OCI-LY1 (cell line): Measurements from ENCODE around the gene GCLC.

ENCODE experiments used
- H2AFZ ChIP-seq: fragments of 200-600 bp; sonication (generic), shearing (Covaris generic); 2 replicates; pipeline ENCODE4 v1.6.0; 2014; ENCODE audit warnings: antibody characterized with exemption, mild to moderate bottlenecking, low read length
- H3F3A ChIP-seq: fragments of 200-600 bp; sonication (generic), shearing (Covaris generic); 2 replicates; pipeline ENCODE4 v1.6.0; 2014; ENCODE audit warnings: mild to moderate bottlenecking, antibody characterized with exemption, low read length, moderate library complexity; ENCODE audit not compliant: insufficient read depth
- H3K27ac ChIP-seq: fragments of 200-600 bp; sonication (generic); 2 replicates; pipeline ENCODE4 v1.5.1; 2014; ENCODE audit warnings: low read length, mixed run types, mild to moderate bottlenecking, low read depth; ENCODE audit not compliant: poor library complexity, severe bottlenecking
- H3K27me3 ChIP-seq: fragments of 200-600 bp; sonication (generic); 2 replicates; pipeline ENCODE4 v1.6.0; 2014; ENCODE audit warnings: antibody characterized with exemption, mild to moderate bottlenecking, low read length, moderate library complexity; ENCODE audit not compliant: insufficient read depth
- H3K36me3 ChIP-seq: fragments of 200-600 bp; sonication (generic); 2 replicates; pipeline ENCODE4 v1.6.1; 2014; ENCODE audit warnings: mild to moderate bottlenecking, antibody characterized with exemption, low read length, moderate library complexity, mixed read lengths; ENCODE audit not compliant: insufficient read depth
- H3K4me1 ChIP-seq: fragments of 200-600 bp; sonication (generic); 2 replicates; pipeline ENCODE4 v1.5.1; 2014; ENCODE audit warnings: mild to moderate bottlenecking, low read length, moderate library complexity; ENCODE audit not compliant: insufficient read depth, severe bottlenecking
- H3K4me2 ChIP-seq: fragments of 200-600 bp; sonication (generic), shearing (Covaris generic); 2 replicates; pipeline ENCODE4 v1.6.1; 2014; ENCODE audit warnings: low read length
- H3K4me3 ChIP-seq: fragments of 200-600 bp; sonication (generic); 2 replicates; pipeline ENCODE4 v1.5.1; 2014; ENCODE audit warnings: low read length, low read depth, mild to moderate bottlenecking, mixed read lengths; ENCODE audit not compliant: poor library complexity, severe bottlenecking
- H3K79me2 ChIP-seq: fragments of 200-600 bp; shearing (Covaris generic); 2 replicates; pipeline ENCODE4 v1.6.1; 2016; ENCODE audit warnings: mixed run types, low read length, mixed read lengths; ENCODE audit not compliant: insufficient read depth
- H3K9ac ChIP-seq: fragments of 200-600 bp; sonication (generic), shearing (Covaris generic); 2 replicates; pipeline ENCODE4 v1.6.1; 2014; ENCODE audit warnings: mild to moderate bottlenecking, low read length, mixed read lengths
- H3K9me2 ChIP-seq: fragments of 200-600 bp; sonication (generic), shearing (Covaris generic); 2 replicates; pipeline ENCODE4 v1.6.1; 2014; ENCODE audit warnings: low read depth, mild to moderate bottlenecking, low read length, mixed read lengths
- H3K9me3 ChIP-seq: fragments of 200-600 bp; shearing (Covaris generic); 2 replicates; pipeline ENCODE4 v1.6.1; 2014; ENCODE audit warnings: low read length, mixed read lengths
- H4K20me1 ChIP-seq: fragments of 200-600 bp; sonication (generic), shearing (Covaris generic); 2 replicates; pipeline ENCODE4 v1.6.0; 2016; ENCODE audit warnings: mild to moderate bottlenecking, low read length; ENCODE audit not compliant: insufficient read depth
- CTCF ChIP-seq: fragments of 200-600 bp; sonication (generic), shearing (Covaris generic); IDR thresholded peaks from 2 replicates; pipeline ENCODE4 v1.5.1; 2017; ENCODE audit warnings: mild to moderate bottlenecking, antibody characterized with exemption, low read length, moderate library complexity, mixed read lengths
- EZH2 ChIP-seq: fragments of 200-600 bp; sonication (generic), shearing (Covaris generic); IDR thresholded peaks from 2 replicates; pipeline ENCODE4 v1.8.0; 2017; ENCODE audit warnings: borderline replicate concordance, mixed run types, mild to moderate bottlenecking, antibody characterized with exemption, low read length, moderate library complexity, mixed read lengths

Gene GCLC

DNA sequence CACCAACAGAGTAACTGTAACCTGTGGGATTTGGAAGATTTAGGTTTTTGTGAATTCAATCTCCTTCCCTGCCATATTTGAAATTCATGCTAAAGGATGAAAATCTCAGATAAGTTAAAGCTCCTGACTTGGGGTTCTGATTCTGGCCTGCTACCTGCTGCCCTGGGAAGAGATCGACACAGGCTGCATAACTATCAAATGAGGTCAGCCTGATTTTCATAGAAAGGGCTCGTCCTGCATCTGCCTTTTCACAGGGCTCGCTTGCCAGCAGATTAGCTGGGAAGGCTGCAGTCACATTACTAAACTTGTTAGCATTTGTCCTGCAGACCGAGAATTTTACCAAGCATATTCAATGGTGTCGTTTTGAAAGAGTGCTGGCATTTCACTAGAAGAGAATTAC lies 14.6 kb downstream of the GCLC start:
- Histone ChIP-seq H3K4me3 (no peak overlapping the region), H3K4me2 (no peak overlapping the region), H3K9ac (no peak overlapping the region), H3K79me2 (peaks cover 49% of the 10 kb centered on the region), H3K9me3 (no peaks in the 10 kb centered on the region), H3K27me3 (no peaks in the 10 kb centered on the region), H3K9me2 (no peaks in the 10 kb centered on the region), H3F3A (no peaks in the 10 kb centered on the region), H4K20me1 (no peaks in the 10 kb centered on the region), H3K4me1 (no peaks in the 10 kb centered on the region), H3K36me3 (no peaks in the 10 kb centered on the region), H3K27ac (no peak overlapping the region), H2AFZ (no peak overlapping the region)
- TF ChIP-seq EZH2 (no peak), CTCF (no peak)

DNA sequence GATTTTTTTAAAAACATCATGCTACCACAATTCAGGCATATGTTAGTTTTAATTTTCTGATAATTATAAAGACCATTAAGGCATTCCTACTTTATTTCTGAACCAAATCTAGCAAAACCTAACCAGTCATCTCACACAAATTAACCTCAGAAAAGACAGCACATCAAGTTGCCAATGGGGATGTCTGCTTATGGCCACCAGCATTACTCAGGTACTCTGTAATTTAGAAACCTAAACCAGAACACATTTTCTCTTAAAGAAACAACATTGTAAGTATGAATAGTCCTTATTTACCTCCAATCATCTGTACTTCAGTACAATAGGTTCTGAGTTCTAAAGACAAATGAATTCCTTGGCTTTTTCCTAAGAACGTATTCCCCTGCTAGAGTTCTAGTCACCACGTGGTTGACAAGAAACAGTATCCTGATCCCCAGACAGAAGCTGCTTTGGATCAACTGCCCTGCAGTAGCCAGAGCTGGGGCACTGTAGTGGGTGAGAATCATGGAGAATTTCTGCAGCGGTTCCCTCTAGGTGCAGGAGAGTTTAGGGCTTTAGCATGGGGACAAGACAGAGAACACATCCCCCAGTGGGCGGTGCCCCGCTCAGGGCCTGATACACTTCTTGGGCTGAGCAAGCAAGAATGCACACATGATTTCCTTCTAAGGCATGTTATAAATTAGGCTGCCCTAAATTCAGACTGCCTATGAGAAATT lies 15.4 kb downstream of the GCLC start:
- H3K4me1 ChIP-seq, result no peaks in the 10 kb centered on the region
- no peak overlapping the region for H3K4me2 ChIP-seq
- H3K27me3 ChIP-seq, result no peaks in the 10 kb centered on the region
- H3F3A ChIP-seq, result no peaks in the 10 kb centered on the region
- no peak overlapping the region for H3K27ac ChIP-seq
- TF ChIP-seq EZH2 (no peak), CTCF (no peak)
- no peaks in the 10 kb centered on the region for H3K36me3 ChIP-seq
- no peak overlapping the region for H3K9ac ChIP-seq
- no peaks in the 10 kb centered on the region for H3K9me2 ChIP-seq
- no peak overlapping the region for H2AFZ ChIP-seq
- no peak overlapping the region for H3K4me3 ChIP-seq
- H4K20me1 ChIP-seq, result no peaks in the 10 kb centered on the region
- H3K9me3 ChIP-seq, result no peaks in the 10 kb centered on the region
- peaks cover 49% of the 10 kb centered on the region for H3K79me2 ChIP-seq

DNA sequence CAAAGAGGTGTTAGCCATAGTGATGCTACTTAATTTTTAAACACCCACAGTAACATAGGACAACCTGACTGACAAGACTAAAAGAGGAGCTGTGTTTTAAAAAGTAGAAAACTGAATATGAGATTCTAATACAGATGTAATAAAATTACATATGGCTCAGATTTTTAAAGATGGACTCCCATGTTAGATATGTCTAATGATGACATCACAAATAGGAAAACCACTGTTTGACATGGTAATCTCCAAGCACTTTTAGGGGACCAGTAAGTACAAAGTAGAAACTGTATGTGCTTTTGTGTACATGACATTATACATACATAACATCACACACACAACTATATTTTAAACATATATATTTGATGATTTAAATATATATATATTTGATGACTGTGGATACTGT lies 16.8 kb downstream of the GCLC start:
- Histone ChIP-seq H3K79me2 (peaks cover 44% of the 10 kb centered on the region), H3F3A (no peaks in the 10 kb centered on the region), H2AFZ (no peak overlapping the region), H3K4me3 (no peak overlapping the region), H3K9ac (no peak overlapping the region), H3K9me2 (no peaks in the 10 kb centered on the region), H3K27ac (no peak overlapping the region), H3K36me3 (no peaks in the 10 kb centered on the region), H3K4me2 (no peak overlapping the region), H3K27me3 (no peaks in the 10 kb centered on the region), H3K9me3 (no peaks in the 10 kb centered on the region), H4K20me1 (no peaks in the 10 kb centered on the region), H3K4me1 (no peaks in the 10 kb centered on the region)
- TF ChIP-seq CTCF (no peak), EZH2 (no peak)
